ENCODE measurements around the gene FRMPD1.
A peak's percentile ranks its signal among the peaks of the same experiment; 100 is the strongest.
"Not testable (repeated sequence)": the region's sequence is repeated elsewhere in the genome, so short reads cannot be mapped to it uniquely, and the experiment has no call there.

FRMPD1 gene

GRCh38 chr9:37747271-37747753 lies 96.6 kb downstream of the FRMPD1 start:
- no peak overlapping the region for H3K4me3 ChIP-seq (ENCODE audit: low read depth, low read length)
- H3K36me3 ChIP-seq: no peaks in the 10 kb centered on the region
- peak; percentile 98 for TF ChIP-seq CTCF (IDR thresholded peaks at IDR 0.05; ENCODE audit: low read depth, low read length)
- H3K4me1 ChIP-seq: peaks cover 12% of the 10 kb centered on the region
- DNase-seq: peak; percentile 76
- no peaks in the 10 kb centered on the region for H3K27me3 ChIP-seq
- no peaks in the 10 kb centered on the region for H3K9me3 ChIP-seq

GRCh38 chr9:37749129-37749528 lies 98.4 kb downstream of the FRMPD1 start:
- Histone ChIP-seq H3K4me3 (ENCODE audit: low read depth, low read length) (no peak overlapping the region), H3K36me3 (no peaks in the 10 kb centered on the region), H3K9me3 (no peaks in the 10 kb centered on the region), H3K4me1 (peaks cover 12% of the 10 kb centered on the region), H3K27me3 (no peaks in the 10 kb centered on the region)
- DNase-seq: no peak
- TF ChIP-seq CTCF (IDR thresholded peaks at IDR 0.05; ENCODE audit: low read depth, low read length): no peak

- H3K9me3 ChIP-seq: no peaks in the 10 kb centered on the region
Observed at GRCh38 chr9:37751186-37751585, 100.4 kb downstream of the FRMPD1 start.

GRCh38 chr9:37751704-37752103 lies 101.0 kb downstream of the FRMPD1 start:
- H3K4me3 ChIP-seq (ENCODE audit: low read depth, low read length); H3K36me3 ChIP-seq; H3K27me3 ChIP-seq; H3K9me3 ChIP-seq; H3K4me1 ChIP-seq; DNase-seq: not testable (repeated sequence)

More at GRCh38 chr9:37751186-37751585, 100.4 kb downstream of the FRMPD1 start:
- DNase-seq: no peak
- H3K36me3 ChIP-seq: no peaks in the 10 kb centered on the region
- TF ChIP-seq CTCF (IDR thresholded peaks at IDR 0.05; ENCODE audit: low read depth, low read length): no peak
- no peaks in the 10 kb centered on the region for H3K27me3 ChIP-seq
- no peak overlapping the region for H3K4me3 ChIP-seq (ENCODE audit: low read depth, low read length)
- H3K4me1 ChIP-seq: peaks cover 7% of the 10 kb centered on the region; the same call in 1 of the 2 replicates

- H3K4me1 ChIP-seq; H3K36me3 ChIP-seq; H3K4me3 ChIP-seq (ENCODE audit: low read depth, low read length); DNase-seq; H3K27me3 ChIP-seq; H3K9me3 ChIP-seq: not testable (repeated sequence)
Observed at GRCh38 chr9:37752112-37752511, 101.4 kb downstream of the FRMPD1 start.

- H3K36me3 ChIP-seq: no peaks in the 10 kb centered on the region
- H3K4me1 ChIP-seq: no peaks in the 10 kb centered on the region
- no peaks in the 10 kb centered on the region for H3K9me3 ChIP-seq
- H3K4me3 ChIP-seq (ENCODE audit: low read depth, low read length): peak overlapping the region; percentile 93
- no peak for TF ChIP-seq CTCF (IDR thresholded peaks at IDR 0.05; ENCODE audit: low read depth, low read length)
- peak; percentile 28 for DNase-seq
- H3K27me3 ChIP-seq: no peaks in the 10 kb centered on the region
Observed at GRCh38 chr9:37752642-37753488, 102.1 kb downstream of the FRMPD1 start.

GRCh38 chr9:37753489-37754190 lies 102.9 kb downstream of the FRMPD1 start, which contains the start of gene TRMT10B:
TRMT10B (plus strand) TSS chr9:37753805; CDS start chr9:37761932, 8,127 bp downstream.
- Histone ChIP-seq H3K9me3 (no peaks in the 10 kb centered on the region), H3K4me1 (no peaks in the 10 kb centered on the region), H3K4me3 (ENCODE audit: low read depth, low read length) (peak within 1 kb of the TSS; percentile 93), H3K36me3 (no peaks in the 10 kb centered on the region), H3K27me3 (no peaks in the 10 kb centered on the region)
- TF ChIP-seq CTCF (IDR thresholded peaks at IDR 0.05; ENCODE audit: low read depth, low read length): 0 out of 2 replicates have a peak, but pooled peaks have one; percentile 5
- peak; percentile 79 for DNase-seq
